Pancreas (tissue), 10 donors: ENCODE data around the gene GET3. TPM values are rescaled to one million over a fixed set of nuclear protein-coding genes. Genes with fewer than 3 reads are reported as not detected.

ENCODE experiments used
- ATAC-seq, 4 donors: fragments of 200-7000 bp; cut with Tn5 transposase; one replicate each; pipeline versions ENCODE4 v1.8.0 to v1.9.1; 2020; ENCODE audit warnings: mild to moderate bottlenecking in 4 of 4, moderate library complexity in 4 of 4
- DNase-seq, 6 donors: peaks; one replicate each; pipeline ENCODE4 v3.0.0-alpha.2; 2020
- FAIRE-seq: peaks from 2 replicates; lab custom pipeline; 2012; peaks lifted over from hg19 to GRCh38; lab: Jason Lieb, UNC
- H3K27ac ChIP-seq, 4 donors: fragments of 200-600 bp; sonication (generic); 1 replicate in 3 of 4; 2 replicates in 1 of 4; pipeline versions ENCODE4 v1.5.0 to v1.8.0; 2020
- H3K27me3 ChIP-seq, 4 donors: fragments of 200-600 bp; one replicate each; pipeline ENCODE4 v1.8.0; 2021
- H3K36me3 ChIP-seq, 3 donors: fragments of 200-600 bp; sonication (generic) in 1 of 3; one replicate each; pipeline versions ENCODE4 v1.5.0 to v1.8.0; 2020 to 2021
- H3K4me1 ChIP-seq, 3 donors: fragments of 200-600 bp; one replicate each; pipeline ENCODE4 v1.8.0; 2021
- H3K4me3 ChIP-seq, 4 donors: fragments of 200-600 bp; sonication (generic) in 2 of 4; one replicate each; pipeline versions ENCODE4 v1.5.0 to v1.8.0; 2020 to 2021
- H3K9me3 ChIP-seq, 4 donors: fragments of 200-600 bp; one replicate each; pipeline ENCODE4 v1.8.0; 2021
- CTCF ChIP-seq, 4 donors: fragments of 200-600 bp; sonication (generic) in 3 of 4; IDR thresholded peaks; one replicate each; pipeline versions ENCODE4 v1.5.0 to v1.8.0; 2021; ENCODE audit warnings: antibody characterized with exemption in 4 of 4
- WGBS, 2 donors: extraction: QIAGEN DNeasy Blood & Tissue Kit; methylation state at CpG; one replicate each; pipeline ENCODE4 v1.1.7; 2013; 5-methylcytosine and 5-hydroxymethylcytosine counted together
- intact Hi-C, 3 donors: fragments of 100-400 bp; cut with DNase I; formaldehyde crosslinking; loops; one replicate each; pipeline versions ENCODE4 v1.11.1 to v1.14.2; 2022
- polyA plus RNA-seq, 2 donors: library from polyadenylated mRNA; stranded (reverse); fragments of 200-250 nt; gene quantifications; one replicate each; pipeline ENCODE4 v1.2.3, GENCODE V29; 2013
- total RNA-seq, 6 donors: library from RNA; stranded (reverse); fragmentation: NEBNext Ultra II Directional in 4 of 6; extraction: Animal tissue kit (Norgen Biotek cat#: 25700) in 4 of 6; gene quantifications; one replicate each; pipeline versions ENCODE4 v1.2.1 to v1.2.4, GENCODE V29; 2021 to 2023
- donor health status: healthy with polysubstance abuse.
- donor health status: DM: no; HTN: no; CAD: no; lungs with moderate emphysema.
- donor health status: DM: no; HTN: no; CAD: no.
- donor health status: control.
- donor health status: control.
- donor health status: Bipolar disorder and iron deficiency.
- donor health status: DM: yes; HTN: yes; CAD: no.
- donor health status: DM: no; HTN: no; CAD: no.
- donor health status: DM: no; HTN: no; CAD: no.
- donor health status: DM: yes; HTN: yes; CAD: no.

Gene GET3
- total and polyA plus RNA-seq, 8 donors: 16.6 to 48.2 (median 29.8) TPM

- intact Hi-C loops: loop anchor here in 1 of 3 donors (5.0 kb wide), 1 partner anchor 35 kb away; the partner anchor contains the start of genes PRDX2 and THSD8
- ATAC-seq (no peak), DNase-seq (no peak), FAIRE-seq (no peak)
- WGBS, 2 donors: 94 to 95% methylated on average over 14 to 15 of the region's 15 CpGs
- Histone ChIP-seq H3K27me3 (no peaks in the 10 kb centered on the region), H3K4me1 (no peaks in the 10 kb centered on the region), H3K27ac (no peak overlapping the region), H3K36me3 (peaks cover 0 to 36% (median 25%) of the 10 kb centered on the region in 3 donors), H3K9me3 (no peaks in the 10 kb centered on the region), H3K4me3 (no peak overlapping the region)
- no peak for TF ChIP-seq CTCF (IDR thresholded peaks at IDR 0.05)
These were observed 30.4 kb downstream of the GET3 start for GRCh38 chr19:12767666-12768065.

- FAIRE-seq (no peak), ATAC-seq (no peak), DNase-seq (no peak)
- intact Hi-C loops: loop anchor here in 1 of 3 donors (5.0 kb wide), 1 partner anchor 33 kb away; the partner anchor contains the start of genes PRDX2 and THSD8
- WGBS, 2 donors: 80 to 83% methylated on average over 35 to 37 of the region's 37 CpGs
- Histone ChIP-seq H3K9me3 (no peaks in the 10 kb centered on the region), H3K36me3 (peaks cover 0 to 22% (median 18%) of the 10 kb centered on the region in 3 donors), H3K27ac (no peak overlapping the region), H3K4me3 (no peak overlapping the region), H3K27me3 (no peaks in the 10 kb centered on the region), H3K4me1 (no peaks in the 10 kb centered on the region)
- TF ChIP-seq CTCF (IDR thresholded peaks at IDR 0.05): no peak
These were observed 32.4 kb downstream of the GET3 start for GRCh38 chr19:12769689-12770088.

GRCh38 chr19:12770922-12771321 is 33.6 kb downstream of the GET3 start:
- ATAC-seq (no peak), DNase-seq (no peak), FAIRE-seq (no peak)
- H3K27ac ChIP-seq: no peak overlapping the region
- H3K9me3 ChIP-seq: no peaks in the 10 kb centered on the region
- 94 to 95% methylated on average over 13 of the region's 13 CpGs for WGBS, 2 donors
- no peaks in the 10 kb centered on the region for H3K4me1 ChIP-seq
- TF ChIP-seq CTCF (IDR thresholded peaks at IDR 0.05): no peak
- no peaks in the 10 kb centered on the region for H3K27me3 ChIP-seq
- intact Hi-C loops: no loop called here
- no peak overlapping the region for H3K4me3 ChIP-seq
- peaks cover 0 to 19% (median 16%) of the 10 kb centered on the region in 3 donors for H3K36me3 ChIP-seq

GRCh38 chr19:12772323-12772722 is 35.0 kb downstream of the GET3 start:
- H3K27me3 ChIP-seq: no peaks in the 10 kb centered on the region
- ATAC-seq (no peak), DNase-seq (no peak), FAIRE-seq (no peak)
- peaks cover 0 to 5% (median 3%) of the 10 kb centered on the region in 3 donors for H3K4me1 ChIP-seq
- no peaks in the 10 kb centered on the region for H3K9me3 ChIP-seq
- intact Hi-C loops: no loop called here
- H3K36me3 ChIP-seq: peaks cover 0 to 19% (median 13%) of the 10 kb centered on the region in 3 donors
- H3K27ac ChIP-seq: no peak overlapping the region
- TF ChIP-seq CTCF (IDR thresholded peaks at IDR 0.05): no peak
- no peak overlapping the region for H3K4me3 ChIP-seq
- 86% methylated on average over 4 of the region's 4 CpGs for WGBS, 2 donors

GRCh38 chr19:12773571-12773970 is 36.3 kb downstream of the GET3 start:
- TF ChIP-seq CTCF (IDR thresholded peaks at IDR 0.05): no peak
- H3K27me3 ChIP-seq: no peaks in the 10 kb centered on the region
- H3K9me3 ChIP-seq: no peaks in the 10 kb centered on the region
- intact Hi-C loops: no loop called here
- peaks cover 0 to 8% (median 6%) of the 10 kb centered on the region in 3 donors for H3K36me3 ChIP-seq
- FAIRE-seq (no peak), DNase-seq (no peak), ATAC-seq (no peak)
- peaks cover under 1 to 6% (median 5%) of the 10 kb centered on the region in 3 donors for H3K4me1 ChIP-seq
- H3K4me3 ChIP-seq: no peak overlapping the region
- H3K27ac ChIP-seq: no peak overlapping the region
- WGBS, 2 donors: 88 to 89% methylated on average over 2 of the region's 2 CpGs
